Measurements from ENCODE around the gene CSNK2A2. TPM values are rescaled to one million over a fixed set of nuclear protein-coding genes. Genes with fewer than 3 reads are reported as not detected.

Gene CSNK2A2
- total RNA-seq, 2 experiments from 2014 or later: 49.0 to 51.0 TPM

GRCh38 chr16:58230259-58230658 is 32.4 kb upstream of the CSNK2A2 start:
- Histone ChIP-seq H3K9me3 (ENCODE audit: control insufficient read depth in 1 of 2, insufficient read depth in 1 of 2, low read length in 2 of 2) (no peaks in the 10 kb centered on the region), H3K4me3 (ENCODE audit: low read length) (no peak overlapping the region), H3K27me3 (ENCODE audit: control insufficient read depth in 1 of 2, insufficient read depth in 2 of 2, low read length in 2 of 2) (peaks cover 0 to 8% of the 10 kb centered on the region in 2 experiments), H3K36me3 (ENCODE audit: insufficient read depth, low read length) (no peaks in the 10 kb centered on the region), H3K27ac (ENCODE audit: low read depth in 1 of 2, low read length in 2 of 2) (no peak overlapping the region), H3K4me1 (ENCODE audit: insufficient read depth, low read length) (no peaks in the 10 kb centered on the region)
- ATAC-seq (ENCODE audit: poor library complexity) (no peak), DNase-seq (no peak)
- intact Hi-C loops (cut with DNase I, micrococcal nuclease): no loop called here
- Mint-ChIP-seq H3K36me3 (ENCODE audit: low read depth) (no peaks in the 10 kb centered on the region), H3K27me3 (peaks cover 23% of the 10 kb centered on the region), H3K9me3 (no peaks in the 10 kb centered on the region), H3K4me1 (ENCODE audit: low read depth) (no peaks in the 10 kb centered on the region), H3K4me3 (no peak overlapping the region), H3K27ac (no peak overlapping the region)
- TF ChIP-seq CTCF (IDR thresholded peaks at IDR 0.05): no peak
- ChIA-PET CTCF (no interaction called here), POLR2A (no interaction called here)

GRCh38 chr16:58226790-58227189 is 28.9 kb upstream of the CSNK2A2 start:
- Mint-ChIP-seq H3K4me1 (ENCODE audit: low read depth) (no peaks in the 10 kb centered on the region), H3K36me3 (ENCODE audit: low read depth) (no peaks in the 10 kb centered on the region), H3K4me3 (no peak overlapping the region), H3K27me3 (peaks cover 23% of the 10 kb centered on the region), H3K9me3 (no peaks in the 10 kb centered on the region), H3K27ac (no peak overlapping the region)
- ChIA-PET CTCF (interaction anchor here (0.5 kb wide), 1 partner anchor 430 kb away, joined by 4 read pairs; no protein-coding TSS in a partner anchor), POLR2A (no interaction called here)
- Histone ChIP-seq H3K27me3 (ENCODE audit: control insufficient read depth in 1 of 2, insufficient read depth in 2 of 2, low read length in 2 of 2) (peaks cover 0 to 3% of the 10 kb centered on the region in 2 experiments), H3K9me3 (ENCODE audit: control insufficient read depth in 1 of 2, insufficient read depth in 1 of 2, low read length in 2 of 2) (no peaks in the 10 kb centered on the region), H3K36me3 (ENCODE audit: insufficient read depth, low read length) (no peaks in the 10 kb centered on the region), H3K4me1 (ENCODE audit: insufficient read depth, low read length) (no peaks in the 10 kb centered on the region), H3K4me3 (ENCODE audit: low read length) (no peak overlapping the region), H3K27ac (ENCODE audit: low read depth in 1 of 2, low read length in 2 of 2) (no peak overlapping the region)
- ATAC-seq (ENCODE audit: poor library complexity): no peak
- DNase-seq: no peak
- no peak for TF ChIP-seq CTCF (IDR thresholded peaks at IDR 0.05)
- intact Hi-C loops (cut with DNase I, micrococcal nuclease): no loop called here

GRCh38 chr16:58225965-58226602 is 28.2 kb upstream of the CSNK2A2 start:
- TF ChIP-seq CTCF (IDR thresholded peaks at IDR 0.05): no peak
- H3K4me3 Mint-ChIP-seq: no peak overlapping the region
- H3K27ac ChIP-seq (ENCODE audit: low read depth in 1 of 2, low read length in 2 of 2): no peak overlapping the region
- no peaks in the 10 kb centered on the region for H3K4me1 ChIP-seq (ENCODE audit: insufficient read depth, low read length)
- H3K9me3 ChIP-seq (ENCODE audit: control insufficient read depth in 1 of 2, insufficient read depth in 1 of 2, low read length in 2 of 2): no peaks in the 10 kb centered on the region
- H3K4me1 Mint-ChIP-seq (ENCODE audit: low read depth): no peaks in the 10 kb centered on the region
- H3K27ac Mint-ChIP-seq: no peak overlapping the region
- H3K4me3 ChIP-seq (ENCODE audit: low read length): no peak overlapping the region
- POLR2A ChIA-PET: no interaction called here
- peaks cover 23% of the 10 kb centered on the region for H3K27me3 Mint-ChIP-seq
- H3K9me3 Mint-ChIP-seq: no peaks in the 10 kb centered on the region
- intact Hi-C loops (cut with DNase I, micrococcal nuclease): no loop called here
- no peak for ATAC-seq (ENCODE audit: poor library complexity)
- no peak for DNase-seq
- no peaks in the 10 kb centered on the region for H3K36me3 Mint-ChIP-seq (ENCODE audit: low read depth)
- peaks cover 0 to 3% of the 10 kb centered on the region in 2 experiments for H3K27me3 ChIP-seq (ENCODE audit: control insufficient read depth in 1 of 2, insufficient read depth in 2 of 2, low read length in 2 of 2)
- H3K36me3 ChIP-seq (ENCODE audit: insufficient read depth, low read length): no peaks in the 10 kb centered on the region
- CTCF ChIA-PET: no interaction called here
